Epithelial cell of proximal tubule (primary cell): ENCODE data around the gene CLEC10A. TPM values are rescaled to one million over a fixed set of nuclear protein-coding genes. Genes with fewer than 3 reads are reported as not detected.
"Not testable (repeated sequence)": the region's sequence is repeated elsewhere in the genome, so short reads cannot be mapped to it uniquely, and the experiment has no call there.

Experiments
- DNase-seq: peaks from one replicate; pipeline ENCODE4 v3.0.0-alpha.2; 2011; ENCODE audit warnings: low read depth
- H3K4me3 ChIP-seq: 2 replicates; pipeline ENCODE4 v1.5.1; 2011; ENCODE audit warnings: low read depth, mild to moderate bottlenecking, low read length
- CTCF ChIP-seq: conservative IDR thresholded peaks from 2 replicates; pipeline ENCODE4 v1.5.1; 2012; ENCODE audit warnings: low read depth, mild to moderate bottlenecking, low read length
- total RNA-seq: library from RNA; depleted of rRNA; stranded (reverse); fragments of >200 nt; gene quantifications from 2 replicates; pipeline ENCODE4 v1.2.3, GENCODE V29; 2015

CLEC10A gene
- total RNA-seq, 1 donor from 2014 or later = not detected

DNA sequence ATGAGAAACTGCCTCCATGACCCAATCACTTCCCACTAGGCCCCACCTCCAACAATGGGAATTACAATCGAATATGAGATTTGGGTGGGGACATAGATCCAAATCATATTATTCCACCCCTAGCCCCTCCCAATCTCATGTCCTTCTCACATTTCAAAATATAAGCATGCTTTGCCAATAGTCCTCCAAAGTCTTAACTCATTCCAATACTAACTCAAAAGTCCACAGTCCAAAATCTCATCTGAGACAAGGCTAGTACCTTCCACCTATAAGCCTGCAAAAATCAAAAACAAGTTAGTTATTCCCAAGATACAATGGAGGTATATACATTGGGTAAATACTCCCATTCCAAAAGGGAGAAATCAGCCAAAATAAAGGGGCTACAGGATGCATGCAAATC, 12.9 kb downstream of the CLEC10A start:
- no peak overlapping the region for H3K4me3 ChIP-seq
- DNase-seq = no peak
- no peak for TF ChIP-seq CTCF

- DNase-seq = no peak
- no peak overlapping the region for H3K4me3 ChIP-seq
- no peak for TF ChIP-seq CTCF
These were observed 15.8 kb downstream of the CLEC10A start for GRCh38 chr17:7064261-7064660.

- TF ChIP-seq CTCF = no peak
- no peak overlapping the region for H3K4me3 ChIP-seq
- DNase-seq = no peak
These were observed 16.4 kb downstream of the CLEC10A start for GRCh38 chr17:7063518-7064094.

DNA sequence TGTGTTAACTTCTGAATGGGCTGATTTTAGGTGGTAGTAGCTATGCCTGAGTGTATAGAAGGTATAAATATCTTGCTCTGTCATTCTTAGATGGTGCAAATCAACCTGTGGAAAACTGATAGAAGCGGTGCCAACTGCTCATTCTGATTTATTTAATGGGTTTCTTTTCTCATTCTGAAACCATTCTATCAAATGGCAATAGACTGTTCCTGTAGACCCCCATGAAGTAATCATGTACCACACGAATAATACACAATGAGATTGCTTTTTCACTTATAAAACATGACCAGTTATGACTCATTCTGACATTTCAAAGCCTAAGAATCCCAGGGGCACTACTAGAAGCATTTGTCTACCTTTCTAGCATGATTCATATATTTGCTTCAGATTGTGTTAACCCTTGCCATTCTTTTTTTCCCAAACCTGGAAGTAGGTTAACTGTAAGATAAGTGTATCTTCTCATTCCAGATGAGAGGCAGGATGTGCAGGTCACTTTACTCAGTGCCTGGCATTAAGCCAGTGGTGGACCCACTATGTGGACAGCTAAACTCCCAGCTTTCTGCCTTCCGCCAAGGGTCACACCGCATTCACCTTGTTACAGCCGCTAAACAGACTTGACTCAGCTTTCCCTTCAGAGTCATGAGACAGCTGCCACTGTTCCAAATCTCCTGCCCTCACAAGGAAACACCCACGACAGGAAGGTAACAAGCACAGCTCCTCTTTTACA, 19.7 kb downstream of the CLEC10A start:
- TF ChIP-seq CTCF = no peak
- peak; percentile 88 for DNase-seq
- no peak overlapping the region for H3K4me3 ChIP-seq

GRCh38 chr17:7058831-7059447, 21.1 kb downstream of the CLEC10A start:
- no peak overlapping the region for H3K4me3 ChIP-seq
- DNase-seq = no peak
- no peak for TF ChIP-seq CTCF

DNA sequence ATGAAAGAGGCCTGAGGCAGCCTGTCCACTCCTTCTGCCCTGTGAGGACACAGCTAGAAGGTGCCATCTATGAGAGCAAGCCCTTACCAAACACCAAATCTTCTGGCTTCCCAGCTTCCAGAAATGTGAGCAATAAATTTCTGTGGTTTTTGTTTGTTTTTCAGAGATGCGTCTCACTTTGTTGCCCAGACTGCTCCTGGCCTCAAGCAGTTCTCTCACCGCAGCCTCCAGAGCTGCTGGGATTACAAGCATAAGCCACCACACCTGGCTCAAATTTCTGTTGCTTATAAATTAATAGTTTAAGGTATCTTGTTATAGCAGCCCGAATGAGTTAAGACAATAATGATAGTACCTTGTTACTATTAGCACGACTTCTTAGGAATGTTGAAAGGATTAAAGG, 23.7 kb downstream of the CLEC10A start:
- no peak for DNase-seq
- H3K4me3 ChIP-seq = no peak overlapping the region
- TF ChIP-seq CTCF = no peak

GRCh38 chr17:7050583-7050982, 29.5 kb downstream of the CLEC10A start:
- DNase-seq = not testable (repeated sequence)

More at GRCh38 chr17:7050583-7050982, 29.5 kb downstream of the CLEC10A start:
- H3K4me3 ChIP-seq = not testable (repeated sequence)
